ENCODE measurements around the gene HS3ST2. TPM values are rescaled to one million over a fixed set of nuclear protein-coding genes. Genes with fewer than 3 reads are reported as not detected.

Gene HS3ST2
- total and polyA plus RNA-seq, 2 of the 8 experiments (the other 6 are each of a cell fraction or from before 2014, with no cell fraction given), result 1.7 to 3.7 TPM

- TF ChIP-seq CHD7 (IDR thresholded peaks at IDR 0.05; ENCODE audit: insufficient replicate concordance, low read length), result no peak
- no peak for TF ChIP-seq TCF12 (IDR thresholded peaks at IDR 0.05; ENCODE audit: low read depth, low read length)
- TF ChIP-seq BACH1 (IDR thresholded peaks at IDR 0.05; ENCODE audit: low read length), result no peak
- no peak for TF ChIP-seq CHD2 (IDR thresholded peaks at IDR 0.05; ENCODE audit: low read length)
- TF ChIP-seq USF2 (IDR thresholded peaks at IDR 0.05; ENCODE audit: low read length), result no peak
These were observed 128.8 kb downstream of the HS3ST2 start (continued) for GRCh38 chr16:22942811-22943210.
